ENCODE data around the gene KIF3C. TPM values are rescaled to one million over a fixed set of nuclear protein-coding genes. Genes with fewer than 3 reads are reported as not detected.

KIF3C gene
- total and polyA plus RNA-seq, 9 of the 15 experiments (the other 6 are each of a cell fraction or from before 2014, with no cell fraction given) = 0.69 to 6.7 (median 3.3) TPM

- TF ChIP-seq MGA (IDR thresholded peaks at IDR 0.05) (no peak), TCF7 (IDR thresholded peaks at IDR 0.05; ENCODE audit: borderline replicate concordance) (no peak), ZSCAN29 (IDR thresholded peaks at IDR 0.05) (no peak), ARHGAP35 (IDR thresholded peaks at IDR 0.05; ENCODE audit: partially characterized antibody) (no peak), SNAPC5 (CRISPR knock-in tag; IDR thresholded peaks at IDR 0.05) (no peak), ZNF668 (CRISPR knock-in tag; IDR thresholded peaks at IDR 0.05) (no peak), MITF (IDR thresholded peaks at IDR 0.05) (no peak)
Observed at GRCh38 chr2:25891672-25892071, 90.6 kb downstream of the KIF3C start (continued).
